Transverse colon (tissue), 4 donors: Measurements from ENCODE around the gene RNF146. TPM values are rescaled to one million over a fixed set of nuclear protein-coding genes. Genes with fewer than 3 reads are reported as not detected.

Experiments used
- small RNA-seq, 4 donors: library from RNA; depleted of rRNA; stranded (forward); fragments of <200 nt; gene quantifications; one replicate each; pipeline ENCODE3, GENCODE V24; 2016
- total RNA-seq, 4 donors: library from RNA; depleted of rRNA; stranded (reverse); fragments of >200 nt; gene quantifications; one replicate each; pipeline ENCODE4 v1.1.0, GENCODE V29; 2016

The RNF146 gene
- total RNA-seq, 4 donors from 2014 or later = 10.3 to 58.1 (median 29.0) TPM

Small RNAs within 50 kb of the gene (small RNA-seq; reads per million reads assigned to genes)
- 0 reads per million in 4 donors for gene RNA5SP217

Other genes starting within 250 kb of the RNF146 start
- gene RSPO3, start 148.2 kb upstream of the RNF146 start, total RNA-seq = 1 to 10 TPM in 3 of 4 donors, under 1 TPM in 1; 0.80 to 5.2 (median 2.7) TPM
- 10 to 100 TPM; 13.1 to 77.8 (median 59.6) TPM for gene ECHDC1, start 76.7 kb downstream of the RNF146 start, total RNA-seq
- gene KIAA0408, start 192.5 kb downstream of the RNF146 start, total RNA-seq = 1 to 10 TPM; 4.9 to 8.9 (median 7.3) TPM